Activated CD8-positive, alpha-beta memory T cell treated with anti-CD3 and anti-CD28 coated beads for 4 hours (primary cell): ENCODE measurements around the gene GPSM1.
A peak's percentile ranks its signal among the peaks of the same experiment; 100 is the strongest.

Experiments used
- DNase-seq, 2 donors: peaks; one replicate each; pipeline ENCODE4 v3.0.0-alpha.2; 2020; ENCODE audit warnings: low read depth in 2 of 2

The GPSM1 gene

GRCh38 chr9:136327304-136327974, at the start of gene GPSM1:
GPSM1 (plus strand) TSS chr9:136327539; CDS start chr9:136327696, 157 bp downstream.
- peak in 1 of 2 donors; percentile 13 for DNase-seq

- DNase-seq, result no peak
Measured at GRCh38 chr9:136277746-136278145, 49.6 kb upstream of the GPSM1 start.

DNA sequence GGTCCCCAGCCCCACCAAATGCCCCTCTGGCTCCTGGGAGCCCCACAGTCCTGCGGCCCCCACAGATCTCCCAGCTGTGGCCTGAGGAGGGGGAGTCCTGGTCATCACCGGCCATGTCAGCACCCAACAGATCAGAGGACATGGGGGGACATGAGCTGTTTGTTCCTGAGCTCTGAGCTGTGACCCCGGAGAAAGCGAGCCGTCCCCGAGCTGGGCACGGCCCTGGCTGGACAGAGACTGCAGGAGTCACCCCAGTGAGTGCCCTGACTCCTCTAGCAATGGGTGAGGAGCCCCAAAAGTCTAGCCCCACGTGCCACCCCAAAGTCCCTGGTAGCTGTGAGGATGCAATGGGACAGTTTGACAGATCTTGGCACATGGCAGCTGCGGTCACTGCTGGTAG, 49.1 kb upstream of the GPSM1 start:
- no peak for DNase-seq

DNA sequence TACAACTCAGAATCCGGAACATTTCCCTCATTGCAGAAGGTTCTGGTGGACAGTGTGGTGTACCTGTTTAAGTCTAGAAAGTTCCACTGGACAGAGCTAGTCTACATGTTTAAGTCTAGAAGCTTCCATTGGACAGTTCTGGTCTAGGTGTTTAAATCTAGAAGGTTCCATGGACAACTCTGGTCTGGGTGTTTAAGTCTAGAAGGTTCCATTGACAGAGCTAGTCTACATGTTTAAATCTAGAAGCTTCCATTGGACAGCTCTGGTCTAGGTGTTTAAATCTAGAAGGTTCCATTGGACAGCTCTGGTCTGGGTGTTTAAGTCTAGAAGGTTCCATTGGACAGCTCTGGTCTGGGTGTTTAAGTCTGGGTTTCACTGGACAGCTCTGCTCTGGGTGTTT, 48.4 kb upstream of the GPSM1 start:
- no peak for DNase-seq

DNA sequence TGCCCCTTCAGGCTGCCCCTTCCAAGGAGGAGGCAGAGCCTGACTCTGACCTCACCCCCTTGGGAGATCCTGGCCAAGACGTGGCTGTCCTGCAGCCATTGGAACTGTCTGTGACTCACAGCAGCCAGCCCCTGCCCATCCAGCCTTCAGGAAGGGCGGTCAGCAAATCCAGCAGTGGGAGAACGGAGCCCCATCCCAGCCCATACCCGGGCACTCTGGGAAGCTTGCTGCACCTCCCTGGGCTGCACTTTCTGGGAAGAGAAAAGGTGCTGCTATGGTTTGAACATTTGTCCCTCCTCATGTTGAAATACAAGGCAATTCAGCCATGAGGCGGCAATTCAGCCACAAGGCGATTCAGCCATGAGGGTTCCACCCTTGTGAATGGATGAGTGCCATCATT, 47.9 kb upstream of the GPSM1 start:
- no peak for DNase-seq

DNA sequence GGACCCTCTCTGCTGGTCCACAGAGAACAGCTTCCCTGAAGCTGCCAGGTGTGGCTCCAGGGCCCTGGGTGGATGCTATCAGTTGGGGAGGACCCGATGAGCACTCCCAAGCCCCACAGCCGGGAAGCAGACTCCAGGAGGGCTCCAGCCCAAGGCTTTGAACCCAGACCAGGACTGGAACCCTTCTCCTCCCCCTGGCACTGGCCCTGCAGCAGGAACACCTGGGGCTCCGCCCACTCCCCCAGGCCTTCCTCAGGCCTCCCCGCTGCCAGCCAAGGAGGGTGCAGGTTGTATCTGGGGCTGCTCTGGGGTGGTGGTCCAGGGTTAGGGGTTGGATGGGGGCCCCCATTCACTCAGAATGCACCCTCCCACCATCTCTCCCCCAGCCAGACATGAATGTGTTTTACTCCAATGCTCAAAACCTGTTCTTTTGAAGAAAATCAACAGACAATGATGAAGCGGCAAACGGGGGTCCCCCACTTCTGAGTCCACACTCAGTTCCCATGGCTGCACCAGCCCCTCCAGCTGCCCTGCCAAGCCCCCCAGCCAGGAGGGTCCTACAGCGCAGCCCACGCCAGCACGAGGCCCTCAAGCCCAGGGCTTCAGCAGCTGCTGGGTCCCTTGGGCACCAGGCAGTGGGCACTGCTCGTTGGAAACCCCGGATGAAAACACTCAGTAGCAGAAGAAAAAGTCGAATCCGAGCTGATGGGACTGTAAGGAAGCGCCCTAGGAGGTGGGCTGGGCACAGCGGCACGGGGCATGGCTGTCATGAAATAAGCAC, 46.6 kb upstream of the GPSM1 start:
- DNase-seq, result no peak

GRCh38 chr9:136281421-136282271, 45.7 kb upstream of the GPSM1 start:
- DNase-seq, result no peak

DNA sequence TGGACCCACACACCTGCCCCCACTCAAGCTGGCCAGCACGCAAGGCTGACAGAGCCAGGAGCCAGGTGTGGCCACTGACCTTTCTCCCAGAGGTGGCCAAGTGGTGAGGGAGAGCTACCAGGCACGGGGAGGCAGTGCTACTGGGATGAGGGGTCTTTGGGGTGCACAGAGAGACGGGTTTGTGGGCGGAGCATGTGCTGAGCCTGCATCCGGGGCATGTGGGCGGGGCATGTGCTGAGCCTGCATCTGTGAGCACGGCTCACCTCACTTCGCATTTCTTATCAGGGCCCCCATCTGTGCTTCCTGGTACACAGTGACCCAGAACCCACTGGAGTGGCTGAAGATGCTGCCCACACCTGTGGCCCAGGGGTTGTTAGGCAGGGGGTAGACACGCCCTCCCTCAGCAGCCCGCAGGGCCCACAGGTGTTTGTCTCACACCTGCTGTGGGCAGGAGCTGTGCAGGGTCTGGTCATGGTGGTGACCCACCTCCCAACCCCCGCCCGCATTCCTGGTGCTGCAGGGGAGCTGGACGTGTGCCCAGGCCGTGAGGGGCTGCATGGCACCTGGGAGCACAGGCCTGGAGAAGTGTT, 45.0 kb upstream of the GPSM1 start:
- DNase-seq, result no peak

DNA sequence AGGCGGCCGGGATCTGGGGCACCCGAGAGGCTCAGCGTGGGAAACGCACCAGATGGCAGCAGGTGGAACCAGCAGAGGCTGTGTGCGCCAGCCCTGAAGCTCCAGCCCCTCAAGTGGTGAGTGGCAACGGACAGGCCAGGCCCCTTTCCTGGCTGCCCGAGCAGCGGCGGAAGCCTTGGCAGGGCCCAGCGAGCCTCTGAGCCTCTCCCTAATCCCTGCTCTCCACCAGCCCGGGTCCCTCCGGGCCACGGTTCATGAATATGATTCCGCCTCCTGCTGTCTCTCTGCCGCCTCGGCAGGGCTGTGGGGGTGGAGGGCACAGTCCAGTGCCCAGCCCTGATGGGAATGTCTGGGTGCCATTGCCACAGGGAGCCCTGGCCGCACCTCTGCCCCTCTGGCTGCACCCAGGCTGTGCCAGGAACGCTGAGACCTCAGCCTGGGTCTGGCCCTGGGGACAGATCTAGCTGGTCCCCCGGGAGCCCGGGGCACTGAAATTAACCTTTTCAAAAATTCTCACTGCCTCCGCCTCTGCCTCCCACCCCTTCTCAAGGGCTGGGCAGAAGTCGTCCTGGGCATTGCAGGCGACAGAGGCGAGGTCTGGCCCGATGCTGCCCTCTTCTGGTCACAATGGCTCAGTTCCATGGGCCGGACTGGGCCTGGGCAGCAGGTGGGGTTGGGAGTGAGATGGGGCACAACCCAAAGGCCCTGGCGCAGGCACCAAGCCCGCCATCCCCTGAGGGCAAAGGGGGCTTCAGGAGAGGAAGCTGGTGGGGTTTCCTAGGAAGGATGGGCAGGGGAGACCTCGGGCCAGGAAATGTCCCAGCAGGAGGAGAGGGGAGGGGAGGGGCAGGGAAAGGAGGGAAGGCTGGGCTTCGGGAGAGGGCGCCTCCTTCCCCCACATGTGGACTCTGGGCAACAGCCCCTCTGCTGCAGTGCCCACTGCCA, 43.8 kb upstream of the GPSM1 start:
- peak; percentile 43 to 48 for DNase-seq

DNA sequence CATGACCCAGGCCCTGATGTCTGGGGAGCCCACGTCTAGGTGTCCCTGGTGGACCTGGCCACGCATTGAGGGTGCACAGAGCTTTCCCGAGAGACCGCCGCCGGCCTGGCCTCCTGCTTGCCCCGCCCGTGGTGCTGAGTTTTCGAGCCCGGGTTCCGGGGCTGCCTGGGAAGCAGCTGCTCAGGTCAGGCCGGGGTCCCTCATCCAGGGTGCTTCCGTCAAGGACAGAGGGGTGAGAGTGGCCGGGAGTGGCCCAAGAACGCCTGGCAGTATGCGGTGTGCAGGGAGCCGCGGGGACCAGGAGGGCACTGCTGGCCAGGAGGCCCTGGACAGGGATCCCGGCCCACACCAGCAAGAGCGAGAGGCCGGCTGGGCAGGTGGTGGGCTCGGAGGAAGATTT, 43.0 kb upstream of the GPSM1 start:
- DNase-seq, result no peak

GRCh38 chr9:136284951-136285350, 42.4 kb upstream of the GPSM1 start:
- DNase-seq, result no peak

GRCh38 chr9:136285501-136286358, 41.6 kb upstream of the GPSM1 start:
- DNase-seq, result no peak

GRCh38 chr9:136286359-136286986, 40.9 kb upstream of the GPSM1 start:
- DNase-seq, result no peak

GRCh38 chr9:136286987-136287379, 40.4 kb upstream of the GPSM1 start:
- DNase-seq, result no peak

DNA sequence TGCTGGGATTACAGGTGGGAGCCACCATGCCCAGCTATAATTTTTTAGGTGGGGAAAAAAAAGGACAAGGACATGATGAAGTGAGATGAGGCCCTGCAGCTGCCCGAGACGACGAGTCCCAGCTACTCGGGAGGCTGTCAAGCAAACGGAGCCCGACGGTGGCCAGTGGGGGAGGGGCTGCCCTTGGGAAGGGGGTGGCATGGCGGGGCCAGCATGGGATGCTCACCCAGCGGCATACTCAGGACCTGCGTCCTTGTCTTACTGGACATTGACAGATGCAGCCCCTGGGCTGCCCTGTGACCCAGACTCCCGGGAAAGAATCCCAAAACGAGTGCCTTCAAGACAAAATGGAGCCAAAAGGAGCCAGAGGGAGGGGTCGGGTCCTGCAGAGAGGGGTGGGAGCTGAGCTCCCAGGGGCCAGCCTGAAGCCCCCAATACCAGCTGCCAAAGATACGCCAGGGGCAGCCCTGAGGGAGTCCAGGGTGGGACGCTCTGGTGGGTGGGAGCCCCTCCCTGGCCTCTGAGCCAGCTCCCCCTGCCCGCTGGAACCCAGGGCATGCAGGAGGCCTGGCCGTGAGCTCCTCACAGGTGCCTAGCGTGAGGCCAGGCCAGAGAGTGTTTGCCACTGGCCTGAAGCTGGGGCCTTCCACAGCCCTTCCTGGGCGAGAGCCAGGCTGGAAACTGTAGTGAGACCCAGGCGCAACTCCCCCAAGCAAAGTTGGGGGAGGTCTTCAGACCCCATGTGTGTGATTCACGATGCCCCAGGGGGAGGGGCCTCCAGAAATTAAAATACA, 39.2 kb upstream of the GPSM1 start:
- no peak for DNase-seq

DNA sequence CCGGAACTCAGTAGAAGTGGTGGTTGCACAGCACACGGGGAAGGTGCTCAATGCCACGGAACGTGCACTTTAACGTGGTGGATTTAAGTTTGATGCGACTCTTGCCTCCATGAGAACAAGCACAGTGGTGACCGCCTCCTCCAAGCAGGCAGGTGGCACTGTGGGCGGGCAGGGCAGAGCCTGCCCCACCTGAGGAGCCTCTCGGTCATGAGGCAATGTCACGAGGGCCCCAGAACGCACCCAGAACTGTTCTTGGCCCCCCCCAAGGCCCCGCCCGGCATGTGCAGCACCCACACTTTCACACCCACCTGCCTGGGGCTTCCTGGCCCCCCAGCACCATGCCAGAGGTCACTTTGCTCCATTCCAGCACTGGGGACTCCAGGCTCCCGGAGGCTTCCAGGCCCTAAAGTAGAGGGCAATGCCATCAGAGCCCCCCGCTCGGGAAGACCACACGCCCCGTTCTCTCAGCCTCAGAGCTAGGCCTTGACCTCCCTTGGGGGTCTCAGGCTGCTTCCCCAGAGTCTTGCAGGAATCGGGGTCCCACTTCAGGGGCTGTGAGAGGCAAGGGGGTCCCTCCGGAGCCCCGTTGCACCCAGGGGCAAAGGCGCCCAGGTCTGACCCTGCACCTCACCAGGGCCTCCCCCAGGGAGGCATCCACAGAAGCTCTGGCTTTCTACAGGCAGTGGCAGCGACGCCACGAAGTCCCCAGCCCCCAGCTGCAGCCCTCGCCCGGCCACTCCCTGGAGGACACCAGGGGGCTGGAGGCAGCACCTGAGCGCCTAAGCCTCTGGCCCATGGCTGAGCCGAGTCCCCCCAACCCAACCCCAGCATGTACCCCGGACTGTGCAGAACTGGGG, 37.5 kb upstream of the GPSM1 start:
- no peak for DNase-seq

GRCh38 chr9:136290508-136291000, 36.8 kb upstream of the GPSM1 start:
- DNase-seq, result no peak
